Activated B cell treated with CpG ODN at 0.5 μM for 24 hours (primary cell): Measurements from ENCODE around the gene SEMA3A. TPM values are rescaled to one million over a fixed set of nuclear protein-coding genes. Genes with fewer than 3 reads are reported as not detected.

Experiments
- ATAC-seq: fragments of 200-7000 bp; cut with Tn5 transposase; one replicate; pipeline ENCODE4 v1.10.0; 2021; ENCODE audit warnings: low read depth, mild to moderate bottlenecking, moderate library complexity
- CTCF ChIA-PET: fragments of 350-600 bp; sonication (Branson Sonifier 250); formaldehyde crosslinking; loops from one replicate; lab custom pipeline; 2021; ENCODE audit warnings: antibody characterized with exemption; lab: Charles Lee
- POLR2A ChIA-PET: fragments of 350-600 bp; sonication (Branson Sonifier 250); formaldehyde crosslinking; loops from one replicate; lab custom pipeline; 2021; ENCODE audit warnings: antibody characterized with exemption; lab: Charles Lee
- DNase-seq: peaks from one replicate; pipeline ENCODE4 v3.0.0; 2022
- H3K27ac Mint-ChIP-seq: one replicate; pipeline ENCODE4 v1.8.0; 2020; ENCODE audit warnings: mixed read lengths
- H3K27me3 Mint-ChIP-seq: one replicate; pipeline ENCODE4 v1.8.0; 2021; ENCODE audit warnings: mixed read lengths
- H3K36me3 Mint-ChIP-seq: one replicate; pipeline ENCODE4 v1.8.0; 2021; ENCODE audit warnings: low read depth, mixed read lengths
- H3K4me1 Mint-ChIP-seq: one replicate; pipeline ENCODE4 v1.8.0; 2021; ENCODE audit warnings: mixed read lengths
- H3K4me3 Mint-ChIP-seq: one replicate; pipeline ENCODE4 v1.8.0; 2020; ENCODE audit warnings: mild to moderate bottlenecking, mixed read lengths
- H3K9me3 Mint-ChIP-seq: one replicate; pipeline ENCODE4 v1.8.0; 2020; ENCODE audit warnings: mixed read lengths
- intact Hi-C: fragments of 100-400 bp; cut with micrococcal nuclease; formaldehyde crosslinking; loops from one replicate; pipeline ENCODE4 v1.15.1; 2024
- total RNA-seq: library from RNA; stranded (reverse); gene quantifications from 2 replicates; pipeline ENCODE4 v1.2.3, GENCODE V29; 2022
- TF ChIP-seq, protein P1 (sequence below): fragments of 200-600 bp; IDR thresholded peaks from one replicate; pipeline ENCODE4 v1.8.0; 2022; ENCODE audit warnings: antibody characterized with exemption, mild to moderate bottlenecking

Gene SEMA3A
- total RNA-seq, 1 donor from 2014 or later, result not detected

DNA sequence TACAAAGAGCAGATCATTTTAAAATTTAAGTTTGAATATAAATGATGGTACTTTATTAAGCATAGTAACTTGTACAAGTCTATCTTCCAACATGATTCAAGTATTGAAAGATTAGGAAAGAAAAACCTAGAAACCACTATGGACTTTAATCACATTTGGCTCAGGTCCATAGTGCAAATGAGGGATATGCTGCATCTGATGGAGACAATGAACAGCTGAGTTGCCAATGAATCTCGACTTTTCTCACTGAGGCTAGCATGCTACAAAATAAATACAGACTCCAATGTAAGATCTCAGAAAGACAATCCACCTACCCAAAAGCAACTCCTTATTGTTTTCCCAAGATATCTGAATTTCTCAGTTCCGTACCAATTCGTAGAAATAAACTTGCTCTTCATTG lies 89.8 kb downstream of the SEMA3A start:
- ATAC-seq, result no peak
- no peaks in the 10 kb centered on the region for H3K36me3 Mint-ChIP-seq
- no peaks in the 10 kb centered on the region for H3K9me3 Mint-ChIP-seq
- intact Hi-C loops, result no loop called here
- H3K27ac Mint-ChIP-seq, result no peak overlapping the region
- no peaks in the 10 kb centered on the region for H3K4me1 Mint-ChIP-seq
- CTCF ChIA-PET, result no interaction called here
- TF ChIP-seq, protein P1, sequence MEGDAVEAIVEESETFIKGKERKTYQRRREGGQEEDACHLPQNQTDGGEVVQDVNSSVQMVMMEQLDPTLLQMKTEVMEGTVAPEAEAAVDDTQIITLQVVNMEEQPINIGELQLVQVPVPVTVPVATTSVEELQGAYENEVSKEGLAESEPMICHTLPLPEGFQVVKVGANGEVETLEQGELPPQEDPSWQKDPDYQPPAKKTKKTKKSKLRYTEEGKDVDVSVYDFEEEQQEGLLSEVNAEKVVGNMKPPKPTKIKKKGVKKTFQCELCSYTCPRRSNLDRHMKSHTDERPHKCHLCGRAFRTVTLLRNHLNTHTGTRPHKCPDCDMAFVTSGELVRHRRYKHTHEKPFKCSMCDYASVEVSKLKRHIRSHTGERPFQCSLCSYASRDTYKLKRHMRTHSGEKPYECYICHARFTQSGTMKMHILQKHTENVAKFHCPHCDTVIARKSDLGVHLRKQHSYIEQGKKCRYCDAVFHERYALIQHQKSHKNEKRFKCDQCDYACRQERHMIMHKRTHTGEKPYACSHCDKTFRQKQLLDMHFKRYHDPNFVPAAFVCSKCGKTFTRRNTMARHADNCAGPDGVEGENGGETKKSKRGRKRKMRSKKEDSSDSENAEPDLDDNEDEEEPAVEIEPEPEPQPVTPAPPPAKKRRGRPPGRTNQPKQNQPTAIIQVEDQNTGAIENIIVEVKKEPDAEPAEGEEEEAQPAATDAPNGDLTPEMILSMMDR, result no peak
- no peaks in the 10 kb centered on the region for H3K27me3 Mint-ChIP-seq
- DNase-seq, result no peak
- POLR2A ChIA-PET, result no interaction called here
- no peak overlapping the region for H3K4me3 Mint-ChIP-seq

GRCh38 chr7:84102213-84102612 lies 92.4 kb downstream of the SEMA3A start:
- ChIA-PET CTCF (no interaction called here), POLR2A (no interaction called here)
- Mint-ChIP-seq H3K9me3 (no peaks in the 10 kb centered on the region), H3K27ac (no peak overlapping the region), H3K4me3 (no peak overlapping the region), H3K27me3 (no peaks in the 10 kb centered on the region), H3K4me1 (no peaks in the 10 kb centered on the region), H3K36me3 (no peaks in the 10 kb centered on the region)
- DNase-seq (no peak), ATAC-seq (no peak)
- TF ChIP-seq, protein P1, result no peak
- intact Hi-C loops, result no loop called here

DNA sequence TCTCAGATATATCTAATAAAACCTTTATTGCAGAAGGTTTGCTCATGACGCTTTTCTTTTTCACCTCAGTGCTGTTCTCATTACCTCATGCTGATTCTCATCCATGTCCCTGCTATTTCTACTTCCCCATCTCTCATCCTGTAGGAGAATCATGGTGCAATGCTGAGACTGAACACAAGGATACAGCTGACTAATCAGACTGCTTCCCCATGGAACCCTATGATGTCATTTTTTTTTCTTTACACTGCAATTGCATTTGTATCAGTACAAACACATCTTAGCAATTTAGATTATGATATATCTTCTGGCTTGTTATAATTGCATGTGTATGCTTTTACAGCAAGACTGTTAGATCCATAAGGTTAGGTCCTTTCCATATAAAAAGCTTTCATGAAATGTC lies 93.7 kb downstream of the SEMA3A start:
- POLR2A ChIA-PET, result no interaction called here
- no peaks in the 10 kb centered on the region for H3K27me3 Mint-ChIP-seq
- DNase-seq (no peak), ATAC-seq (no peak)
- intact Hi-C loops, result no loop called here
- H3K4me3 Mint-ChIP-seq, result no peak overlapping the region
- no peak overlapping the region for H3K27ac Mint-ChIP-seq
- H3K36me3 Mint-ChIP-seq, result no peaks in the 10 kb centered on the region
- H3K9me3 Mint-ChIP-seq, result no peaks in the 10 kb centered on the region
- no peaks in the 10 kb centered on the region for H3K4me1 Mint-ChIP-seq
- TF ChIP-seq, protein P1, result no peak
- CTCF ChIA-PET, result no interaction called here

DNA sequence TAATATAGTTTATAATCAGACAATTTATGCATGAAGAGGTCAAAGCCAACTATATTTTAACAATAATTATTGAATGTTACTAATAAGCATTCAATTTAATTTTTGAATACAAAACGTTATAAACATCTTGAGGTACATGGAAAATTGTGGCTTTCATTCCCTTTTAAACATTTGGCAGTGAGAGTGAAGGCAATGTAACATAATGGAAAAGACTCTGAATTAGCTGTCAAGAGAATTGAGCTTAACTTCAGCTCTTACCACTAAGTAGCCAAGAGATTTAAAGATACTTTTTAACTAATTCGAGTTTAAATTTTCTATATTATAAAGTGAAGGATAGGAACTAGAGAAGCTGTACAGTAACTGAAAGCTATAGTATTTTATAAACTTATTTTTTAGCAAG lies 98.6 kb downstream of the SEMA3A start:
- intact Hi-C loops, result no loop called here
- ChIA-PET CTCF (no interaction called here), POLR2A (no interaction called here)
- Mint-ChIP-seq H3K36me3 (no peaks in the 10 kb centered on the region), H3K4me1 (no peaks in the 10 kb centered on the region), H3K9me3 (no peaks in the 10 kb centered on the region), H3K4me3 (no peak overlapping the region), H3K27me3 (no peaks in the 10 kb centered on the region), H3K27ac (no peak overlapping the region)
- ATAC-seq, result no peak
- TF ChIP-seq, protein P1, result no peak
- DNase-seq, result no peak

- CTCF ChIA-PET, result no interaction called here
- Mint-ChIP-seq H3K4me3 (no peak overlapping the region), H3K4me1 (no peaks in the 10 kb centered on the region), H3K27ac (no peak overlapping the region), H3K36me3 (no peaks in the 10 kb centered on the region), H3K27me3 (no peaks in the 10 kb centered on the region), H3K9me3 (no peaks in the 10 kb centered on the region)
- ATAC-seq (no peak), DNase-seq (no peak)
- TF ChIP-seq, protein P1, result no peak
- intact Hi-C loops, result no loop called here
- POLR2A ChIA-PET, result no interaction called here
These were observed 102.4 kb downstream of the SEMA3A start for GRCh38 chr7:84092207-84092606.
